ENCODE data around the gene SMYD3.
"Not testable (repeated sequence)": the region's sequence is repeated elsewhere in the genome, so short reads cannot be mapped to it uniquely, and the experiment has no call there.

The SMYD3 gene

DNA sequence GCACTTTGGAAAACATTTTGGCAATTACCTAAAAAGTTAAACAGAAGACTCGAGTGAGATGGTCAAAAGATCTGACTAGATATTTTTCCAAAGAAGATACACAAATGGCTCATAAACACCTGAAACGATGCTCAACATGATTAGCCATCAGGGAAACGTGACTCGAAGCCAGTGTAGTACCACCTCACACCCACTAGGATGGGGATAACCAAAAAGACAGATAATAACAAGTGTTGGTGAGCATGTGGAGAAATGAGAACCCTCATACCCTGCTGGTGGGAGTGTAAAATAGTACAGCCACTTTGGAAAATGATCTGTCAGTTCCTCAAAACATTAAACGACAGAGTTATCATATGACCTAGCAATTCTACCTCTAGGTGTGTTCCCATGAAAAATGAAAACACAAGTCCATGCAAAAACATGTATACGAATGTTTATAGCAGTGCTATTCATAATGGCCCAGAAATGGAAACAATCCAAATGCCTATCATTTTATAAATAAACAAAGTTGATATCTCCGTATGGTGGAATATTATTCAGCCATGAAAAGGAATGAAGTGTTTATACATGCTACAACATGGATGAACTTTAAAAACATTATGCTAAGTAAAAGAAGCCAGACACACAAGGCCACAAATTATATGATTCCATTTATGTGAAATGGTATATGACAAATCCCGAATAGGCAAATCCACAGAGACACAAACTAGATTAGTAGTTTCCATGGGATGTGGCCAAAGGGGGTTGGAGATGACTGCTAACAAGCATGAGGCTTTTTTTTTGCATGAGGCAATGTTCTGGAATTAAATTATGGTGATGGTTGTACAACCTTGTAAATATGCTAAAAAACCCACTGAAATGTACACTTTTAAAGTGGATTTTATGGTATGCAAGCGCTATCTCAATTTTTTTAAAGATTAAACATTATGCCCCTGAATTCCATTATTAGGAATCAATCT is 727.0 kb downstream of the SMYD3 start:
- TF ChIP-seq, protein P1, sequence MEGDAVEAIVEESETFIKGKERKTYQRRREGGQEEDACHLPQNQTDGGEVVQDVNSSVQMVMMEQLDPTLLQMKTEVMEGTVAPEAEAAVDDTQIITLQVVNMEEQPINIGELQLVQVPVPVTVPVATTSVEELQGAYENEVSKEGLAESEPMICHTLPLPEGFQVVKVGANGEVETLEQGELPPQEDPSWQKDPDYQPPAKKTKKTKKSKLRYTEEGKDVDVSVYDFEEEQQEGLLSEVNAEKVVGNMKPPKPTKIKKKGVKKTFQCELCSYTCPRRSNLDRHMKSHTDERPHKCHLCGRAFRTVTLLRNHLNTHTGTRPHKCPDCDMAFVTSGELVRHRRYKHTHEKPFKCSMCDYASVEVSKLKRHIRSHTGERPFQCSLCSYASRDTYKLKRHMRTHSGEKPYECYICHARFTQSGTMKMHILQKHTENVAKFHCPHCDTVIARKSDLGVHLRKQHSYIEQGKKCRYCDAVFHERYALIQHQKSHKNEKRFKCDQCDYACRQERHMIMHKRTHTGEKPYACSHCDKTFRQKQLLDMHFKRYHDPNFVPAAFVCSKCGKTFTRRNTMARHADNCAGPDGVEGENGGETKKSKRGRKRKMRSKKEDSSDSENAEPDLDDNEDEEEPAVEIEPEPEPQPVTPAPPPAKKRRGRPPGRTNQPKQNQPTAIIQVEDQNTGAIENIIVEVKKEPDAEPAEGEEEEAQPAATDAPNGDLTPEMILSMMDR (IDR thresholded peaks at IDR 0.05; ENCODE audit: insufficient read depth, low read depth, low read length, missing control alignments) = no peak
- DNase-seq (ENCODE audit: low read depth) = no peak
- H3K4me3 ChIP-seq (ENCODE audit: low read depth, low read length) = no peak overlapping the region

DNA sequence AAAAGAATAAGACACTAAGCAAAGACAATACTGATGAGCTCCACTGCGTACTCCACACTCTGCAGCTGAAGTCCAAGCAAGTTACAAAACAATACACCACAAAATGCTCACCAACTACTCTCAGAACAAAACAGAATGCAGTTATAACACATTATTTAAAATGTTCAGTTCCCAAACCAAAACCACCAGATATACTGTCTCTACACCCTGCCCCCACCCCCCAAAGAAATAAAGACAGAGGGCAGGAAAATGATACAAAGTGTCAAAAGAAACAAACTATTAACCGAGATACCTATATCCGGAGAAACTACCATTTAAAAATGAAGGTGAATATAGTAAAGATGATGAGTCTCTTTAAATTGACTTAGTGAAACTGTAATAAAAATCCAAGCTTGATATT is 729.3 kb downstream of the SMYD3 start:
- TF ChIP-seq, protein P1 (IDR thresholded peaks at IDR 0.05; ENCODE audit: insufficient read depth, low read depth, low read length, missing control alignments) = no peak
- no peak for DNase-seq (ENCODE audit: low read depth)
- no peak overlapping the region for H3K4me3 ChIP-seq (ENCODE audit: low read depth, low read length)

DNA sequence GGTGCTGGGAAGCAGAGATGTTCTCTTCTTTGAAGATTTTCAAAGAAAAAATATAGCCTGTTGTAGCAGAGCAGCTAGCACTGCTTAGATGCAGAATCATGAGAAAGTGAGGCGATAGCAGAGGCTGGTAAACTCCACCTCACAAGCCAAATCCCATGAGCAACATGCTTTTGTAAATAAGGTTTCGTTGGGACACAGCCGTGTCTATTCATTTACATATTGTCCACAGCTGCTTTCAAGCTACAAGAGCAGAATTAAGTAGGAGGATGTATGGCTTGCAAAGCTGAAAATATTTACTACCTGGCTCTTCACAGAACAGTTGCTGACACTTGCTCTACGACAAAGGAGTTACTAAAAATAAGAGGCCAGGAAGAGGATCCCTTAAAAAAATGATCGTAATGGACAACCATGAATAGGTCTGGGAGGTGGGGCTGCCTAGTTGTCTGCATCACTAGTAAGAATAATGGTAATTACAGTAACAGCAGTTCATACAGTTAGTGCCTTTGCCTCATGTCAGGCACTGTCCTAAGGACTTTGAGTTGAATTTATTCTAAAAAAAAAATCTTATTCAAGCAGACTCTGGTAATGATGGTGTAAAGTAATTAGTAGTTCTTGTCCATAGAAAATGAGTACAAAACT is 730.3 kb downstream of the SMYD3 start:
- TF ChIP-seq, protein P1 (IDR thresholded peaks at IDR 0.05; ENCODE audit: insufficient read depth, low read depth, low read length, missing control alignments) = no peak
- H3K4me3 ChIP-seq (ENCODE audit: low read depth, low read length) = no peak overlapping the region
- no peak for DNase-seq (ENCODE audit: low read depth)

DNA sequence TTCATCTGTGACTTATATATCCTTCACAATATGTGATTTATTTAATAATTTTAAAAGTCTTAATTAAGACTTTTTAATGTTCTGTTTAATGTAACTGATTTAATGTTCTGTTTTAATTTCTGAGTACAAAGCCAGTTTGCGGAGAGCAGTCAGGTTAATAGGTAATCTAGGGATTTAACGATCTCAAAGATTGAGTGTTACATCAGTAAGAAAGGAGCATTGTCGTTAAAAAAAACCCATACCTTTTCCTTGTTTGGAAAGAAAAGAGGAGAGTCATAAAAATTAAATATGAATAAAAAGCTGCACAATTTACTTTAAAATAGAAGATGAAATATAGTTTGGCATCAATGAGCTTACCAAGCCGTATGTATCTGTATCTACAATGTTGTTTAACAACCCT is 730.9 kb downstream of the SMYD3 start:
- TF ChIP-seq, protein P1 (IDR thresholded peaks at IDR 0.05; ENCODE audit: insufficient read depth, low read depth, low read length, missing control alignments) = no peak
- DNase-seq (ENCODE audit: low read depth) = no peak
- H3K4me3 ChIP-seq (ENCODE audit: low read depth, low read length) = no peak overlapping the region

DNA sequence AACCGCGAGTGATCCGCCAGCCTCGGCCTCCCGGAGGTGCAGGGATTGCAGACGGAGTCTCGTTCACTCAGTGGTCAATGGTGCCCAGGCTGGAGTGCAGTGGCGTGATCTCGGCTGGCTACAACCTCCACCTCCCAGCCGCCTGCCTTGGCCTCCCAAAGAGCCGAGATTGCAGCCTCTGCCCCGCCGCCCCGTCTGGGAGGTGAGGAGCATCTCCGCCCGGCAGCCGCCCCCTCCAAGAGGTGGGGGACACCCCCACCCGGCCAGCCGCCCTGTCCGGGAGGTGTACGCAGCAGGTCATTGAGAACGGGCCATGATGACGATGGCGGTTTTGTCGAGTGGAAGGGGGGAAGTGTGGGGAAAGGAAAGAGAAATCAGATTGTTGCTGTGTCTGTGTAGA is 732.1 kb downstream of the SMYD3 start:
- H3K4me3 ChIP-seq (ENCODE audit: low read depth, low read length); DNase-seq (ENCODE audit: low read depth): not testable (repeated sequence)

DNA sequence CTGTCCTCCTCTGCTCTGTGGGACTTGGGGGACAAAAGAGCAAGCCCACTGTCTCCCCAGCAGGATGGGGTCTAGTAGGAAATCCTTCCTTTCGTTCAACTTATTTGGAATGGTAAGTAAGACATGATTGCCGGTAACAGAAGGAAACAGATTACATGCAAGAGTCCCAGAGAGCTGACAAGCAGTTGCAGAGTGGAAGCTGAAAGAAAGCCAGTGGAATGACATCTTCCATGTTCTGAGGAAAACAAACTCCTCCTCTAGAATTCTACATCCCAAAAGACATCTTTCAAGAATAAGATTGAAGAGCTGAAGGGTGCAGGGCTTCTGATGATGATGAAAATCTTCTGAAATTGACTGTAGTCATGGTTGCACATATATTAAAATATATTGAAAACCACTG is 732.9 kb downstream of the SMYD3 start:
- H3K4me3 ChIP-seq (ENCODE audit: low read depth, low read length) = no peak overlapping the region
- no peak for DNase-seq (ENCODE audit: low read depth)
- TF ChIP-seq, protein P1 (IDR thresholded peaks at IDR 0.05; ENCODE audit: insufficient read depth, low read depth, low read length, missing control alignments) = no peak

DNA sequence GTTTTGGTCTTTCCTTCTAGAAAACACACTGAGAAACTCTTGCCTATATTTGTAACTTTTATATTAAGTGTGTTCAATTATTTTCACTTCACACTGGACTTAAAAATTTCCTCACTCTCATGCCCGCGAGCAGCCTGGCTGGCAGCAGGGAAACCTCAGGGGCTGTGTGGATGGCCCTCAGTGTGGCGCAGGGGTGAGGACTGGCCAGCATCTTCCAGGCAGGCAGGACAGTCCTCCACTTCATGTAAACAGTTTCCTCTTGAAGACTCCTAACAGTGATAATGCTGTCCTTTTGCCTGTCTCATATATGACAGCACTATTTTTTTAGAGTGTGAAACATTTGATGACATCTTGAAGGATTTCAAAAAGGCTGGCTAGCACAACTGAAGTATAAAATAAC is 733.7 kb downstream of the SMYD3 start:
- no peak for DNase-seq (ENCODE audit: low read depth)
- TF ChIP-seq, protein P1 (IDR thresholded peaks at IDR 0.05; ENCODE audit: insufficient read depth, low read depth, low read length, missing control alignments) = no peak
- no peak overlapping the region for H3K4me3 ChIP-seq (ENCODE audit: low read depth, low read length)
